Stomach (tissue), 9 donors: Measurements from ENCODE around the gene CDC42SE2. TPM values are rescaled to one million over a fixed set of nuclear protein-coding genes. Genes with fewer than 3 reads are reported as not detected.

Experiments
- DNase-seq, 2 donors: peaks; one replicate each; pipeline versions ENCODE4 v3.0.0 to v3.0.0-alpha.2; 2013 to 2019
- H3K27ac ChIP-seq, 5 donors: fragments of 200-600 bp in 4 of 5; sonication (generic) in 4 of 5; one replicate each; pipeline ENCODE4 v1.5.1; 2013 to 2019; ENCODE audit warnings: mild to moderate bottlenecking in 1 of 5, moderate library complexity in 1 of 5
- H3K27me3 ChIP-seq, 3 donors: fragments of 200-600 bp; sonication (generic); one replicate each; pipeline ENCODE4 v1.5.1; 2017 to 2019; ENCODE audit warnings: mixed run types in 1 of 3
- H3K36me3 ChIP-seq, 4 donors: fragments of 200-600 bp; sonication (generic); 1 replicate in 3 of 4; 2 replicates in 1 of 4; pipeline ENCODE4 v1.5.1; 2016 to 2019
- H3K4me1 ChIP-seq, 4 donors: fragments of 200-600 bp; sonication (generic); one replicate each; pipeline ENCODE4 v1.5.1; 2016 to 2019
- H3K4me3 ChIP-seq, 4 donors: fragments of 200-600 bp; sonication (generic) in 3 of 4; one replicate each; pipeline ENCODE4 v1.5.1; 2016 to 2019; ENCODE audit warnings: mild to moderate bottlenecking in 1 of 4
- H3K9me3 ChIP-seq, 4 donors: fragments of 200-600 bp; sonication (generic); one replicate each; pipeline ENCODE4 v1.5.1; 2016 to 2019
- CTCF ChIP-seq, 7 experiments: fragments of 450-650 bp in 4 of 7; fragments of 200-600 bp in 3 of 7; sonication (generic) in 3 of 7; IDR thresholded peaks; one replicate each; pipeline ENCODE4 v1.5.1; 2016 to 2019; ENCODE audit warnings: antibody characterized with exemption in 7 of 7, control low read depth in 2 of 7, mild to moderate bottlenecking in 1 of 7
- EP300 ChIP-seq: sonication (generic); formaldehyde crosslinking; IDR thresholded peaks from one replicate; pipeline ENCODE4 v1.6.1; 2017; ENCODE audit warnings: antibody characterized with exemption
- POLR2A ChIP-seq, 4 donors: fragments of 450-650 bp; IDR thresholded peaks; one replicate each; pipeline ENCODE4 v1.6.1; 2016; ENCODE audit warnings: antibody characterized with exemption in 4 of 4, control low read depth in 2 of 4, mild to moderate bottlenecking in 1 of 4, moderate library complexity in 1 of 4
- POLR2AphosphoS5 ChIP-seq, 3 donors: sonication (generic); formaldehyde crosslinking; IDR thresholded peaks; one replicate each; pipeline ENCODE4 v1.6.1; 2016; ENCODE audit warnings: antibody characterized with exemption in 3 of 3
- WGBS, 5 donors: extraction: QIAGEN DNeasy Blood & Tissue Kit in 3 of 5; methylation state at CpG; one replicate each; pipeline versions ENCODE4 v1.1.5 to v1.1.7; 2013 to 2018; 5-methylcytosine and 5-hydroxymethylcytosine counted together
- intact Hi-C: fragments of 100-400 bp; cut with DNase I; formaldehyde crosslinking; loops from one replicate; pipeline ENCODE4 v1.15.1; 2023; ENCODE audit warnings: low total_unique reads
- polyA plus RNA-seq, 3 donors: library from polyadenylated mRNA; stranded (reverse); fragments of 200-250 nt; gene quantifications; one replicate each; pipeline ENCODE4 v1.2.3, GENCODE V29; 2013
- total RNA-seq, 5 donors: library from RNA; depleted of rRNA; stranded (reverse); fragments of >200 nt; gene quantifications; one replicate each; pipeline versions ENCODE4 v1.1.0 to v1.2.3, GENCODE V29; 2014 to 2016
- donor health status: healthy with polysubstance abuse.
- donor health status: Bipolar disorder and iron deficiency.
- donor health status: healthy.

Gene CDC42SE2
- total and polyA plus RNA-seq, 8 donors: 11.0 to 87.9 (median 20.6) TPM

- H3K27ac ChIP-seq: no peak overlapping the region
- intact Hi-C loops: no loop called here
- no peak overlapping the region for H3K4me3 ChIP-seq
- H3K27me3 ChIP-seq: no peaks in the 10 kb centered on the region
- WGBS, 5 donors: 85 to 94% (median 89%) methylated on average over 2 of the region's 2 CpGs
- no peaks in the 10 kb centered on the region for H3K9me3 ChIP-seq
- no peaks in the 10 kb centered on the region for H3K36me3 ChIP-seq
- DNase-seq: no peak
- TF ChIP-seq POLR2AphosphoS5 (IDR thresholded peaks at IDR 0.05) (no peak), EP300 (no peak), POLR2A (IDR thresholded peaks at IDR 0.05) (no peak), CTCF (IDR thresholded peaks at IDR 0.05) (no peak)
- no peaks in the 10 kb centered on the region for H3K4me1 ChIP-seq
Measured at GRCh38 chr5:131226899-131227298, 37.0 kb upstream of the CDC42SE2 start.

- Histone ChIP-seq H3K27me3 (no peaks in the 10 kb centered on the region), H3K27ac (no peak overlapping the region), H3K4me1 (no peaks in the 10 kb centered on the region), H3K9me3 (no peaks in the 10 kb centered on the region), H3K36me3 (no peaks in the 10 kb centered on the region), H3K4me3 (no peak overlapping the region)
- no peak for DNase-seq
- TF ChIP-seq EP300 (no peak), POLR2AphosphoS5 (IDR thresholded peaks at IDR 0.05) (no peak)
- WGBS, 5 donors: 81 to 91% (median 83%) methylated on average over 1 of the region's 1 CpG
- intact Hi-C loops: no loop called here
Measured at GRCh38 chr5:131228646-131229045, 35.2 kb upstream of the CDC42SE2 start.

- TF ChIP-seq CTCF (IDR thresholded peaks at IDR 0.05): no peak
- intact Hi-C loops: no loop called here
- 82 to 90% (median 88%) methylated on average over 4 of the region's 4 CpGs for WGBS, 5 donors
- no peaks in the 10 kb centered on the region for H3K27me3 ChIP-seq
- no peak overlapping the region for H3K4me3 ChIP-seq
- DNase-seq: no peak
- no peaks in the 10 kb centered on the region for H3K36me3 ChIP-seq
- H3K27ac ChIP-seq: no peak overlapping the region
- no peaks in the 10 kb centered on the region for H3K4me1 ChIP-seq
- no peaks in the 10 kb centered on the region for H3K9me3 ChIP-seq
Measured at GRCh38 chr5:131229623-131230022, 34.2 kb upstream of the CDC42SE2 start.

- intact Hi-C loops: no loop called here
- H3K4me1 ChIP-seq: no peaks in the 10 kb centered on the region
- H3K27ac ChIP-seq: no peak overlapping the region
- WGBS, 5 donors: 79 to 88% (median 83%) methylated on average over 5 of the region's 5 CpGs
- H3K36me3 ChIP-seq: no peaks in the 10 kb centered on the region
- H3K4me3 ChIP-seq: no peak overlapping the region
- H3K9me3 ChIP-seq: no peaks in the 10 kb centered on the region
- DNase-seq: peak in 1 of 2 donors; percentile 9
- TF ChIP-seq EP300: no peak
- H3K27me3 ChIP-seq: no peaks in the 10 kb centered on the region
Measured at GRCh38 chr5:131230406-131230805, 33.4 kb upstream of the CDC42SE2 start.

GRCh38 chr5:131239686-131240085, 24.2 kb upstream of the CDC42SE2 start:
- intact Hi-C loops: no loop called here

More at GRCh38 chr5:131239686-131240085, 24.2 kb upstream of the CDC42SE2 start:
- no peak overlapping the region for H3K27ac ChIP-seq
- TF ChIP-seq POLR2A (IDR thresholded peaks at IDR 0.05) (no peak), CTCF (IDR thresholded peaks at IDR 0.05) (no peak), POLR2AphosphoS5 (IDR thresholded peaks at IDR 0.05) (no peak), EP300 (no peak)
- no peaks in the 10 kb centered on the region for H3K27me3 ChIP-seq
- no peaks in the 10 kb centered on the region for H3K9me3 ChIP-seq
- no peaks in the 10 kb centered on the region for H3K36me3 ChIP-seq
- WGBS, 5 donors: 48 to 76% (median 68%) methylated on average over 1 of the region's 1 CpG
- no peak for DNase-seq
- H3K4me1 ChIP-seq: no peaks in the 10 kb centered on the region
- H3K4me3 ChIP-seq: no peak overlapping the region
